PFSK-1 (cell line): ENCODE measurements around the gene SNX9.

Experiments used
- FOXP2 ChIP-seq: optimal IDR thresholded peaks from 2 replicates; pipeline ENCODE3; 2011; ENCODE audit warnings: borderline replicate concordance, control low read depth, inconsistent platforms; ENCODE audit not compliant: insufficient read depth; ENCODE audit errors: extremely low read length, extremely low read depth
- POLR2AphosphoS5 ChIP-seq: IDR thresholded peaks from 2 replicates; pipeline ENCODE4 v1.6.1; 2012; ENCODE audit warnings: low read depth, mild to moderate bottlenecking, control low read depth, low read length, moderate library complexity
- SIN3A ChIP-seq: IDR thresholded peaks from 2 replicates; pipeline ENCODE4 v1.6.1; 2012; ENCODE audit warnings: mild to moderate bottlenecking, low read length, moderate library complexity, borderline replicate concordance; ENCODE audit not compliant: insufficient read depth
- TAF1 ChIP-seq: IDR thresholded peaks from 2 replicates; pipeline ENCODE4 v1.6.1; 2012; ENCODE audit warnings: low read length, control low read depth, borderline replicate concordance; ENCODE audit not compliant: insufficient read depth
- TF ChIP-seq, protein P1 (sequence below), 2 experiments: IDR thresholded peaks; 2 replicates each; pipeline versions ENCODE4 v1.6.1 to v1.8.0; 2011 to 2012; ENCODE audit warnings: low read depth in 2 of 2, low read length in 2 of 2, control low read depth in 1 of 2, inconsistent platforms in 1 of 2, mild to moderate bottlenecking in 1 of 2, moderate library complexity in 1 of 2; ENCODE audit not compliant: insufficient read depth in 1 of 2

The SNX9 gene

DNA sequence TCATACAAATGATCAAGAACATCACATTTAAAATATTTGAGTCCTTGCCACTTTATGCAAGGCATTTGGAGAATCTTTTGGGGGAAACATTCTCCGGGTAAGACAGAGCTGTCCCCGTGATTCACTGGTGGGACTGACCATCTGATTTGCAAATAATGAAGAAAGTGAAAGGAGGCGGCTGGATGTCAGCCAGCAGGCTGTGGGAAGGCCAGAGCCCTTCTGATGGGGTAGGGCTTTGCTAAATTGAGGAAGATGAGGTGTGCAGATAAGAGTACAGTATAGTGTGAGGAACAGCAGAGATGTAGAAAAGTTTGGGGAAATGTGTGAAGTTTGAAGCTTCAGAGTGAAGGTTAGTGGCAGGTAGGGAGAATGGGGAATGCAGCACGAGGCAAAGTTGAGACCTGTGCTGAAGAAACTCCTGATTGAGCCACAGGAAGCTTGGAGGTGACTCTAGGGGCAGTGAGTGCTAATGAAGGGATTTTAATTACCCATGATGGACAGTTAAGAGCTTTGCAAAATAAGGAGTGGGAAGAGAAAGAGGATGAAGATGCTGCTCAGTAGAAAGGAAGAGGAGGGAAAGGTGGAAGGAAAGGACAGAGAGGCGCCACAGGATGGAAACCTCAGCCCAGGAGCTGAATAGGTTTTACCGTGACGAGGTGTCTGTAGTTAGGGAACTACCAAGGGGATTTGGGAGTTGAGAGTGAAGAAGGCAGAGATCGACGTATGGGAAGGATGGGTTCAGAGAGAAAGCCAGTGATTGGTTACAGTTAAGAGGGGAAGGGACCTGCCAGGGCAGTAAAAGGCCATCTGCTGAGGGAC lies 68.7 kb downstream of the SNX9 start:
- no peak for TF ChIP-seq FOXP2
- TF ChIP-seq TAF1: no peak
- TF ChIP-seq POLR2AphosphoS5: no peak
- no peak for TF ChIP-seq SIN3A
- TF ChIP-seq, protein P1, sequence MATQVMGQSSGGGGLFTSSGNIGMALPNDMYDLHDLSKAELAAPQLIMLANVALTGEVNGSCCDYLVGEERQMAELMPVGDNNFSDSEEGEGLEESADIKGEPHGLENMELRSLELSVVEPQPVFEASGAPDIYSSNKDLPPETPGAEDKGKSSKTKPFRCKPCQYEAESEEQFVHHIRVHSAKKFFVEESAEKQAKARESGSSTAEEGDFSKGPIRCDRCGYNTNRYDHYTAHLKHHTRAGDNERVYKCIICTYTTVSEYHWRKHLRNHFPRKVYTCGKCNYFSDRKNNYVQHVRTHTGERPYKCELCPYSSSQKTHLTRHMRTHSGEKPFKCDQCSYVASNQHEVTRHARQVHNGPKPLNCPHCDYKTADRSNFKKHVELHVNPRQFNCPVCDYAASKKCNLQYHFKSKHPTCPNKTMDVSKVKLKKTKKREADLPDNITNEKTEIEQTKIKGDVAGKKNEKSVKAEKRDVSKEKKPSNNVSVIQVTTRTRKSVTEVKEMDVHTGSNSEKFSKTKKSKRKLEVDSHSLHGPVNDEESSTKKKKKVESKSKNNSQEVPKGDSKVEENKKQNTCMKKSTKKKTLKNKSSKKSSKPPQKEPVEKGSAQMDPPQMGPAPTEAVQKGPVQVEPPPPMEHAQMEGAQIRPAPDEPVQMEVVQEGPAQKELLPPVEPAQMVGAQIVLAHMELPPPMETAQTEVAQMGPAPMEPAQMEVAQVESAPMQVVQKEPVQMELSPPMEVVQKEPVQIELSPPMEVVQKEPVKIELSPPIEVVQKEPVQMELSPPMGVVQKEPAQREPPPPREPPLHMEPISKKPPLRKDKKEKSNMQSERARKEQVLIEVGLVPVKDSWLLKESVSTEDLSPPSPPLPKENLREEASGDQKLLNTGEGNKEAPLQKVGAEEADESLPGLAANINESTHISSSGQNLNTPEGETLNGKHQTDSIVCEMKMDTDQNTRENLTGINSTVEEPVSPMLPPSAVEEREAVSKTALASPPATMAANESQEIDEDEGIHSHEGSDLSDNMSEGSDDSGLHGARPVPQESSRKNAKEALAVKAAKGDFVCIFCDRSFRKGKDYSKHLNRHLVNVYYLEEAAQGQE (IDR thresholded peaks at IDR 0.05; ENCODE audit: insufficient read depth in 1 of 2, low read depth in 2 of 2, low read length in 2 of 2): no peak

DNA sequence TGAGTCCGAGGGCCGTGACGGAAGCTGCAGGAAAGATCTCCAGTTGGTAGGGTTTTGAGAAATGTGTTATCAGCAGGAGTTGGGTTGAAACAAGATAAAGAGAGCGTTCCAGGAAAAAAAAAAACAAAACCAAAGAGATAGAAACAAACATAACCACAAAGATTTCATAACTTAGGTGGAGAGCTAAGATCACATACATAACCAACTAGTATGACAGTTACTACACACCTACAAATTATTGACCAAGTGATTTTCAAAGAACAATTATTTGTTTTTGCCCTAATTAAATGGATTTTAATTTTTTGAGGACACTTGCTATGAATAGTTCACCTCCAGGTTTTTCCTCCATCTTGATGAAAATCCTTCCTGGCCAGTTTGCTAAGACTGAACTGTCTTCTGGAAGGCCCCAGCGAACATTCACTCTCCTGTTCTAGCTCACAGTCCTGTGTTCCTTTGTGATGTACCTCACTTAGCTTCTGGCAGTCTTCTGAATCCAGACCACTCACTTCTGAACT lies 69.4 kb downstream of the SNX9 start:
- TF ChIP-seq TAF1: no peak
- TF ChIP-seq POLR2AphosphoS5: no peak
- no peak for TF ChIP-seq SIN3A
- TF ChIP-seq, protein P1 (IDR thresholded peaks at IDR 0.05; ENCODE audit: insufficient read depth in 1 of 2, low read depth in 2 of 2, low read length in 2 of 2): no peak
- TF ChIP-seq FOXP2: no peak

DNA sequence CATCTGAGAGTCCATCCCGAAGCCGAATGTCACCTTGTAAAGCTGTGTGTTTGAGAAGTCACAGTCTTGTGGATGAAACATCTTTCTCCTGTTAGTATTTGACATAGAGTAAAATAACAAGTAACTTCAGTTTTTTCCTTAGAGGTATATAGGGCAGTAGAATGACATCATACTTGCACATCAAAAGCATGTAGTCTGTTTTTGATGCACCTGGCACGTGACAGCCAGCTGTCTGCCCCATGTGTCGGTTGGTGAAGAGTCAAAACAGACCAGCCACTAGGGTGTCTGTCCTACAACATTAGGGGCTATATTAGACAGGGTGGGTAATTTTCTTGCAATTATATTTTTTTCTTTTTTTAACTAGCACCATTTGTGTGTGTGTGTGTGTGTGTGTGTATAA lies 70.2 kb downstream of the SNX9 start:
- no peak for TF ChIP-seq TAF1
- no peak for TF ChIP-seq POLR2AphosphoS5
- no peak for TF ChIP-seq FOXP2
- TF ChIP-seq, protein P1 (IDR thresholded peaks at IDR 0.05; ENCODE audit: insufficient read depth in 1 of 2, low read depth in 2 of 2, low read length in 2 of 2): no peak
- no peak for TF ChIP-seq SIN3A

DNA sequence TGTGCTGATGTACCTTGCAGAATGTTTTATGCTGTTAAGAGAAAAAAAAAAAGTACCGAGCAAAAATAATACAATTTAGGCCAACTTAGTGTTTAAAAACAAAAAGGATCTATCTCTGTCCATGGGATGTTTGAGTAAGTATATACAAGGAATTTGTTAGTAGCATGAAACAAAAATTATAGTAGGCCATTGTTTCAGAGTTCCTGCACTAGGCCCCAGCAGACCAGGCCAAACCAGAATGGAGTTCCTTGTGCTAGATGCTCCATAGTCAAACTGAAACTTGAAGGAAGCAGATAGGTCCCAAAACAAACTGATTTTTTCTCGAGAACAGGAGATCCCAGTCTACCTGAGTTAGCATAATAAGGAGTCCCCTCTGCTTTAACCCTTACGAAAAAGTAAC lies 72.5 kb downstream of the SNX9 start:
- TF ChIP-seq POLR2AphosphoS5: no peak
- TF ChIP-seq FOXP2: no peak
- no peak for TF ChIP-seq TAF1
- no peak for TF ChIP-seq SIN3A
- TF ChIP-seq, protein P1 (IDR thresholded peaks at IDR 0.05; ENCODE audit: insufficient read depth in 1 of 2, low read depth in 2 of 2, low read length in 2 of 2): no peak
